B cell (primary cell): ENCODE measurements around the gene STARD3. TPM values are rescaled to one million over a fixed set of nuclear protein-coding genes. Genes with fewer than 3 reads are reported as not detected.

ENCODE experiments used
- ATAC-seq: fragments of 200-7000 bp; cut with Tn5 transposase; one replicate; pipeline ENCODE4 v1.10.0; 2021; ENCODE audit warnings: low read depth, mild to moderate bottlenecking, moderate number of reproducible peaks, moderate library complexity
- CTCF ChIA-PET: fragments of 350-600 bp; sonication (Branson Sonifier 250); formaldehyde crosslinking; loops from one replicate; lab custom pipeline; 2021; ENCODE audit warnings: antibody characterized with exemption, inconsistent platforms; lab: Charles Lee
- POLR2A ChIA-PET: fragments of 350-600 bp; sonication (Branson Sonifier 250); formaldehyde crosslinking; loops from one replicate; lab custom pipeline; 2021; ENCODE audit warnings: antibody characterized with exemption; lab: Charles Lee
- DNase-seq: peaks from one replicate; pipeline ENCODE4 v3.0.0; 2013
- H2AFZ ChIP-seq: 2 replicates; pipeline ENCODE4 v1.6.1; 2012; ENCODE audit warnings: mild to moderate bottlenecking, low read depth, low read length; ENCODE audit not compliant: insufficient read depth, poor library complexity, severe bottlenecking
- H3K27ac ChIP-seq, 2 donors: 1 replicate in 1 of 2; 2 replicates in 1 of 2; pipeline ENCODE4 v1.5.1; 2012 to 2013; ENCODE audit warnings: low read length in 2 of 2, mild to moderate bottlenecking in 2 of 2, moderate library complexity in 1 of 2
- H3K27me3 ChIP-seq, 4 experiments: fragments of 200-600 bp in 1 of 4; sonication (generic) in 1 of 4; replicated peaks in 1 of 4; 1 replicate in 2 of 4; 2 replicates in 2 of 4; pipeline versions ENCODE4 v1.6.1 to v1.7.0; 2013 to 2016; ENCODE audit warnings: low read length in 3 of 4, mild to moderate bottlenecking in 2 of 4, mixed read lengths in 1 of 4, moderate library complexity in 1 of 4; ENCODE audit not compliant: insufficient read depth in 4 of 4, control insufficient read depth in 3 of 4; ENCODE audit errors: control extremely low read depth in 1 of 4
- H3K36me3 ChIP-seq, 2 experiments: replicated peaks in 1 of 2; 1 replicate in 1 of 2; 2 replicates in 1 of 2; pipeline versions ENCODE4 v1.6.1 to v1.7.1; 2013; ENCODE audit warnings: low read length in 1 of 2; ENCODE audit not compliant: insufficient read depth in 2 of 2, control insufficient read depth in 1 of 2; ENCODE audit errors: control extremely low read depth in 1 of 2, extremely low read depth in 1 of 2
- H3K4me1 ChIP-seq, 2 donors: fragments of 200-600 bp in 1 of 2; sonication (generic) in 1 of 2; 1 replicate in 1 of 2; 2 replicates in 1 of 2; pipeline versions ENCODE4 v1.5.1 to v1.6.1; 2013 to 2017; ENCODE audit warnings: low read length in 2 of 2; ENCODE audit not compliant: control insufficient read depth in 2 of 2, insufficient read depth in 2 of 2
- H3K4me2 ChIP-seq: replicated peaks from 2 replicates; pipeline ENCODE3; 2012; ENCODE audit warnings: mild to moderate bottlenecking, low read depth, low read length; ENCODE audit not compliant: poor library complexity, severe bottlenecking
- H3K4me3 ChIP-seq, 5 experiments: fragments of 200-600 bp in 1 of 5; sonication (generic) in 1 of 5; 1 replicate in 3 of 5; 2 replicates in 2 of 5; pipeline versions ENCODE4 v1.5.1 to v1.7.0; 2011 to 2016; ENCODE audit warnings: low read length in 4 of 5, mild to moderate bottlenecking in 4 of 5, low read depth in 2 of 5, control low read depth in 1 of 5, moderate library complexity in 1 of 5; ENCODE audit not compliant: insufficient read depth in 1 of 5; ENCODE audit errors: control extremely low read depth in 1 of 5, extremely low read depth in 1 of 5
- H3K79me2 ChIP-seq: fragments of 200-600 bp; sonication (generic); one replicate; pipeline ENCODE4 v1.6.0; 2016; ENCODE audit warnings: low read length; ENCODE audit not compliant: control insufficient read depth, insufficient read depth
- H3K9ac ChIP-seq: fragments of 200-600 bp; sonication (generic); 2 replicates; pipeline ENCODE4 v1.6.1; 2017; ENCODE audit warnings: mild to moderate bottlenecking, low read length, moderate library complexity
- H3K9me3 ChIP-seq, 3 donors: one replicate each; pipeline versions ENCODE4 v1.6.1 to v1.7.1; 2013; ENCODE audit warnings: low read length in 2 of 3; ENCODE audit not compliant: control insufficient read depth in 2 of 3, insufficient read depth in 1 of 3; ENCODE audit errors: control extremely low read depth in 1 of 3
- H4K20me1 ChIP-seq: 2 replicates; pipeline ENCODE4 v1.6.0; 2012; ENCODE audit warnings: mild to moderate bottlenecking, low read length; ENCODE audit not compliant: insufficient read depth, control insufficient read depth, poor library complexity, severe bottlenecking
- H3K27ac Mint-ChIP-seq: one replicate; pipeline ENCODE4 v1.8.0; 2021; ENCODE audit warnings: mixed read lengths
- H3K27me3 Mint-ChIP-seq: one replicate; pipeline ENCODE4 v1.8.0; 2021; ENCODE audit warnings: mixed read lengths
- H3K4me1 Mint-ChIP-seq: one replicate; pipeline ENCODE4 v1.8.0; 2021; ENCODE audit warnings: mixed read lengths
- H3K4me3 Mint-ChIP-seq: one replicate; pipeline ENCODE4 v1.8.0; 2021; ENCODE audit warnings: mixed read lengths
- H3K9me3 Mint-ChIP-seq: one replicate; pipeline ENCODE4 v1.8.0; 2022; ENCODE audit warnings: mixed read lengths; ENCODE audit not compliant: insufficient read depth
- EZH2 ChIP-seq: IDR thresholded peaks from 2 replicates; pipeline ENCODE4 v1.6.1; 2012; ENCODE audit warnings: borderline replicate concordance, low read depth, mild to moderate bottlenecking, moderate library complexity, low read length; ENCODE audit not compliant: insufficient read depth, poor library complexity, severe bottlenecking
- WGBS: methylation state at CpG from one replicate; pipeline ENCODE4 v1.1.5; 2013; ENCODE audit warnings: missing lambda C conversion rate; ENCODE audit not compliant: insufficient coverage; 5-methylcytosine and 5-hydroxymethylcytosine counted together
- intact Hi-C: fragments of 100-400 bp; cut with micrococcal nuclease; formaldehyde crosslinking; loops from one replicate; pipeline ENCODE4 v1.10.0; 2022
- polyA plus RNA-seq: library from polyadenylated mRNA; depleted of rRNA; stranded (reverse); fragments of >200 nt; gene quantifications from 2 replicates; pipeline ENCODE4 v1.2.3, GENCODE V29; 2012
- total RNA-seq, 2 donors: library from RNA; stranded (reverse); fragments of 120-200 nt in 1 of 2; gene quantifications; 1 replicate in 1 of 2; 2 replicates in 1 of 2; pipeline versions ENCODE4 v1.2.3 to v1.2.4, GENCODE V29; 2013 to 2022
- TF ChIP-seq, protein P1 (sequence below): fragments of 200-600 bp; IDR thresholded peaks from one replicate; pipeline ENCODE4 v1.8.0; 2022; ENCODE audit warnings: antibody characterized with exemption, mild to moderate bottlenecking

STARD3 gene
- total and polyA plus RNA-seq, 2 donors (not counting 1 experiment from before 2014, with no cell fraction given): 93.1 to 231 TPM

DNA sequence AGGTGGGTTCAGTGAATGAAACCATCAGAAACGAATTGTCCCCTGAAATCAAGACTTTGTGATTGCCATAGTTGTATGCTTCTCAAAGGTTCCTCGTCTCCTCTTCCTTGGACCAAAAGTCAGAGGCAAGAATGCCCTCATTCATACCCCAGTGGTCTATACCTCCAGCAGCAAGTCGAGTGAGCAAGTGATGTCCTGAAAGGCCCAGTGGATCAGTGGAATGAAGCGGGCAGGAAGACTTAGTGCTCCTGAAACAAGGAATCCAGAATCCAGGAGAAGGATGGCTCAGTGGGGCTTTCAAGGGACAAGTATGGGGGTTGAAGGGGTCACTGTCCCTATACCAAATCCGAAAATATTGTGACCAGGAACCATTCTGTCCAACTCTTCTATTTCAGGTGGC is 57.6 kb downstream of the STARD3 start:
- Mint-ChIP-seq H3K27me3 (peaks cover 12% of the 10 kb centered on the region), H3K27ac (no peak overlapping the region), H3K9me3 (no peaks in the 10 kb centered on the region), H3K4me3 (no peak overlapping the region), H3K4me1 (peaks cover 2% of the 10 kb centered on the region)
- ChIA-PET POLR2A (no interaction called here), CTCF (interaction anchor here (1.2 kb wide), 1 partner anchor 71 kb away, joined by 4 read pairs; no protein-coding TSS in a partner anchor)
- Histone ChIP-seq H3K27me3 (peaks cover 0 to 10% (median 4%) of the 10 kb centered on the region in 4 experiments), H3K4me1 (peaks cover 0 to 2% of the 10 kb centered on the region in 2 donors), H3K79me2 (no peaks in the 10 kb centered on the region), H3K9ac (no peak overlapping the region), H2AFZ (no peak overlapping the region), H3K4me2 (no peak overlapping the region), H3K4me3 (no peak overlapping the region), H3K36me3 (peaks cover 0 to 6% of the 10 kb centered on the region in 2 experiments), H3K9me3 (no peaks in the 10 kb centered on the region), H4K20me1 (no peaks in the 10 kb centered on the region), H3K27ac (no peak overlapping the region)
- no peak for DNase-seq
- intact Hi-C loops: no loop called here
- no peak for TF ChIP-seq EZH2
- TF ChIP-seq, protein P1, sequence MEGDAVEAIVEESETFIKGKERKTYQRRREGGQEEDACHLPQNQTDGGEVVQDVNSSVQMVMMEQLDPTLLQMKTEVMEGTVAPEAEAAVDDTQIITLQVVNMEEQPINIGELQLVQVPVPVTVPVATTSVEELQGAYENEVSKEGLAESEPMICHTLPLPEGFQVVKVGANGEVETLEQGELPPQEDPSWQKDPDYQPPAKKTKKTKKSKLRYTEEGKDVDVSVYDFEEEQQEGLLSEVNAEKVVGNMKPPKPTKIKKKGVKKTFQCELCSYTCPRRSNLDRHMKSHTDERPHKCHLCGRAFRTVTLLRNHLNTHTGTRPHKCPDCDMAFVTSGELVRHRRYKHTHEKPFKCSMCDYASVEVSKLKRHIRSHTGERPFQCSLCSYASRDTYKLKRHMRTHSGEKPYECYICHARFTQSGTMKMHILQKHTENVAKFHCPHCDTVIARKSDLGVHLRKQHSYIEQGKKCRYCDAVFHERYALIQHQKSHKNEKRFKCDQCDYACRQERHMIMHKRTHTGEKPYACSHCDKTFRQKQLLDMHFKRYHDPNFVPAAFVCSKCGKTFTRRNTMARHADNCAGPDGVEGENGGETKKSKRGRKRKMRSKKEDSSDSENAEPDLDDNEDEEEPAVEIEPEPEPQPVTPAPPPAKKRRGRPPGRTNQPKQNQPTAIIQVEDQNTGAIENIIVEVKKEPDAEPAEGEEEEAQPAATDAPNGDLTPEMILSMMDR: no peak
- ATAC-seq: no peak
- 96% methylated on average over 4 of the region's 5 CpGs for WGBS

DNA sequence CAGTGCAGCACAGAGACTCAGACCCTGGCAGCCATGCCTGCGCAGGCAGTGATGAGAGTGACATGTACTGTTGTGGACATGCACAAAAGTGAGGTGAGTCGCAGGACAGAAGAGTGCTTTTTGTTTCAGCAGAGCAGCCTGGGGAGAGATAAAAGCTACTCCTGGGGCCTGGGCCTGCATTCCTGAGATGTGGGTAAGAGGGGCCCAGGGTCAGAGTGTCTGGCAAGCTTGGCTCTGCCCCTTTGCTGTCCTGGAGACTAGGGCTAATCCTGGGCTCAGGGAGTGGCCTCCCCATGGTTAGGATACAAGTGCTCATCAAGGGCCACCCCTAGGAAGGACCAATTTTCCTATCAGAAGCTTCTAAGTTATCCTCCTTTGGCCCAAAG is 58.1 kb downstream of the STARD3 start:
- Histone ChIP-seq H3K79me2 (no peaks in the 10 kb centered on the region), H3K4me2 (no peak overlapping the region), H3K36me3 (peaks cover 0 to 6% of the 10 kb centered on the region in 2 experiments), H4K20me1 (no peaks in the 10 kb centered on the region), H3K4me3 (no peak overlapping the region), H3K27me3 (peaks cover 0 to 13% (median 7%) of the 10 kb centered on the region in 4 experiments), H3K9ac (no peak overlapping the region), H2AFZ (no peak overlapping the region), H3K27ac (no peak overlapping the region), H3K4me1 (peaks cover under 1 to 7% of the 10 kb centered on the region in 2 donors), H3K9me3 (no peaks in the 10 kb centered on the region)
- Mint-ChIP-seq H3K27ac (no peak overlapping the region), H3K9me3 (no peaks in the 10 kb centered on the region), H3K4me1 (peaks cover 5% of the 10 kb centered on the region), H3K27me3 (peaks cover 15% of the 10 kb centered on the region), H3K4me3 (no peak overlapping the region)
- no peak for DNase-seq
- intact Hi-C loops: no loop called here
- 100% methylated on average over 2 of the region's 2 CpGs for WGBS
- TF ChIP-seq EZH2: no peak
- TF ChIP-seq, protein P1: no peak
- POLR2A ChIA-PET: no interaction called here
- no peak for ATAC-seq
- CTCF ChIA-PET: no interaction called here
